ENCODE measurements around the gene BMI1.
A peak's percentile ranks its signal among the peaks of the same experiment; 100 is the strongest.

The BMI1 gene

GRCh38 chr10:22319980-22320558 lies 830 bp upstream of the BMI1 start:
- DNase-seq, result no peak

DNA sequence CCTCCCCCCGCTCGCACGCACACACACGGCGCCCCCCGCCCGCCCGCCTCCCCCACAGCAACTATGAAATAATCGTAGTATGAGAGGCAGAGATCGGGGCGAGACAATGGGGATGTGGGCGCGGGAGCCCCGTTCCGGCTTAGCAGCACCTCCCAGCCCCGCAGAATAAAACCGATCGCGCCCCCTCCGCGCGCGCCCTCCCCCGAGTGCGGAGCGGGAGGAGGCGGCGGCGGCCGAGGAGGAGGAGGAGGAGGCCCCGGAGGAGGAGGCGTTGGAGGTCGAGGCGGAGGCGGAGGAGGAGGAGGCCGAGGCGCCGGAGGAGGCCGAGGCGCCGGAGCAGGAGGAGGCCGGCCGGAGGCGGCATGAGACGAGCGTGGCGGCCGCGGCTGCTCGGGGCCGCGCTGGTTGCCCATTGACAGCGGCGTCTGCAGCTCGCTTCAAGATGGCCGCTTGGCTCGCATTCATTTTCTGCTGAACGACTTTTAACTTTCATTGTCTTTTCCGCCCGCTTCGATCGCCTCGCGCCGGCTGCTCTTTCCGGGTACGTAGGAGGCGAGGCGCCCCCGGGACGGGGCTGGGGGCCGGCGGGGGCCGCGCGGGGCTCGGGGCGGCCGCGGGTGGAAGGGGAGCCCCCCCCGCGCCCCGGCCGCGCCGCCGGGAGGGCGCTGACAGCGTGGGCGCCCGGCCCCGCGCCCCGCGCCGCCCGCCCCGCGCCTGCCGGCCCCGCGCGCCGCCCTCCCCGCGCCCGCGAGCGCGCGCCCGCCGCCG lies 441 bp downstream of the BMI1 start:
- peak; percentile 77 for DNase-seq

DNA sequence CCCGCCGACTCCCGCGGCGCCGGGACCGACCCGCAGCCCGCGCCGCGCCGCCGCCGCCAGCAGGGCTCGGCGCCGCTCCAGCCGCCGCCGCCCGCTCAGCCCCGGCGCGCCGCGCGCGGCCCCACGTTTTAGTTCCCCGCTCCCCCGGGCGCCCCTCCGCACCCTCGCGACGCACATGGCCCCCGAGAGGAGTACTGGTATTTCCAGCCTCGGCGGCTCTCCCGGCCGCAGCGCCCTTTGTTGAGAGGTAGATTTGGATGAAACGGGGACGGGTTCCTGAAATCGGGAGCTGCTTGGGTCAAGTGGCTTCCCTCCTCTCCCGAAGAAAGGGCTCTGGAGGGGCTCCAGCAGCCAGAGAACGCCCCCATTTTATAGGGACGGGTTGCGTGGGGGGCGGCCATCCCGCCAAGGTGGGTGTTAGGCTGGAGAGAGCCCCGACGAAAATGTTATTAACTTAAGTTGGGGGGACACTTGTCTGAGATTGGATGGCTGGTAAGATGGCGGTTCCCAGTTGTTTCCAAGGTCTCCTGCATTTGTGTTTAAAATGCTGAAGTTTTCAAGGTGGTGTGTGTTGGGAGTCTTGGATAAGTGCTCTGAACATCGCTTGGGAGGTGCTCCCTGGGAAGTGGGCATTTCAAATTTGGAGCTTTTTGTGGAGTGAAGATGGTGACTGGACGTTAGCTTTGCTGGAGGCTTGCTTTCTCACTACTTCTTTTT lies 1.2 kb downstream of the BMI1 start:
- DNase-seq, result peak; percentile 54

- DNase-seq, result no peak
Observed at GRCh38 chr10:22322641-22323160, 1.8 kb downstream of the BMI1 start.

GRCh38 chr10:22323538-22324305 lies 2.8 kb downstream of the BMI1 start:
- DNase-seq, result no peak

- no peak for DNase-seq
Observed at GRCh38 chr10:22324413-22324812, 3.5 kb downstream of the BMI1 start.

- no peak for DNase-seq
Observed at GRCh38 chr10:22324893-22325271, 4.0 kb downstream of the BMI1 start.

DNA sequence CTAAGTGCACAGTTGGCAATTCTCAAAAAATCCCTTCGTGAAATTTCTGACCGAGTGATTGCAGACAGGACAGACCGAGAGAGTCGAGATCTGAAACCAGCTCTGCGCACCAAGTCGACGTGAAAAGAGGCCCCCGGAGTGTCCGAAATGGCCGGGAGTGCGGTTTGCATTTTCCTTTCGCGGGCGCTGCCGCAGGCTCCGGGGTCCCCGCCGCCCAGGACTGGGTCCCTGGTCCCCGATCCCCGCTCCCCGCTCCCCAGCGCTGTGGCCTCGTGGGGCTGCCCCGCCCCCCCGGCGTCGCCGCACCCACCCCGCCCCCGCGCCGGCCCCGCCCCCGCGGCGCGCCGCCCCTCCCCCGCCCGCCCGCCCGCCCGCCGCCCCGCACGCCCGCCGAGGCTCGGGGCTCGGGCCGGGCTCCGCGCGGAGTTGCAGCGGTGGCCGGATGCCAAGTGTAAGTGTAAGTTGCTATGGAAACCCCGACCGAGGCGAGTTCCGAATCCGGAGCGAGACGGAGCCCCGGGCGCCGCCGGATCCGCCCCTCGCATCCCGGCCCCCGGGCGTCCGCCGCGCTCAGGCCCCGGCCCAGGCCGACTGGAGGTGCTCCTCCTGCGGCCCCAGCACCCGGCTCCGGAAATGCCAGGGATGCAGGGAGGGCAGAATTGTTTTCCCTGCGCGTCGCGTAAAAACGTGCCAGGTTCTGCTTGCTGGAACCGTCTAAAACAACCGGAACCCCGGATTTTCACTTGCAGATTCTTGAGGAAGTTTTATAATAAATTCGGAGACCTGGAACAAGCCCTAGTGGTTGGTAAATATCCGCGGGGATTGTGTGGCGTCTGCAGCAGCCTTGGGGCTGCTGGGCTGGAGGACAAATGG lies 4.6 kb downstream of the BMI1 start:
- peak; percentile 77 for DNase-seq

- DNase-seq, result no peak
Observed at GRCh38 chr10:22326145-22326702, 5.3 kb downstream of the BMI1 start.

DNA sequence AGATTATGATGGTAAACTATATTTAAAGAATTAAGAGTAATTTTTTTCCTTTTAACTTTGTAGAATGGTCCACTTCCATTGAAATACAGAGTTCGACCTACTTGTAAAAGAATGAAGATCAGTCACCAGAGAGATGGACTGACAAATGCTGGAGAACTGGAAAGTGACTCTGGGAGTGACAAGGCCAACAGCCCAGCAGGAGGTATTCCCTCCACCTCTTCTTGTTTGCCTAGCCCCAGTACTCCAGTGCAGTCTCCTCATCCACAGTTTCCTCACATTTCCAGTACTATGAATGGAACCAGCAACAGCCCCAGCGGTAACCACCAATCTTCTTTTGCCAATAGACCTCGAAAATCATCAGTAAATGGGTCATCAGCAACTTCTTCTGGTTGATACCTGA lies 8.3 kb downstream of the BMI1 start:
- no peak for DNase-seq

- DNase-seq, result no peak
Observed at GRCh38 chr10:22332116-22332692, 11.3 kb downstream of the BMI1 start.

DNA sequence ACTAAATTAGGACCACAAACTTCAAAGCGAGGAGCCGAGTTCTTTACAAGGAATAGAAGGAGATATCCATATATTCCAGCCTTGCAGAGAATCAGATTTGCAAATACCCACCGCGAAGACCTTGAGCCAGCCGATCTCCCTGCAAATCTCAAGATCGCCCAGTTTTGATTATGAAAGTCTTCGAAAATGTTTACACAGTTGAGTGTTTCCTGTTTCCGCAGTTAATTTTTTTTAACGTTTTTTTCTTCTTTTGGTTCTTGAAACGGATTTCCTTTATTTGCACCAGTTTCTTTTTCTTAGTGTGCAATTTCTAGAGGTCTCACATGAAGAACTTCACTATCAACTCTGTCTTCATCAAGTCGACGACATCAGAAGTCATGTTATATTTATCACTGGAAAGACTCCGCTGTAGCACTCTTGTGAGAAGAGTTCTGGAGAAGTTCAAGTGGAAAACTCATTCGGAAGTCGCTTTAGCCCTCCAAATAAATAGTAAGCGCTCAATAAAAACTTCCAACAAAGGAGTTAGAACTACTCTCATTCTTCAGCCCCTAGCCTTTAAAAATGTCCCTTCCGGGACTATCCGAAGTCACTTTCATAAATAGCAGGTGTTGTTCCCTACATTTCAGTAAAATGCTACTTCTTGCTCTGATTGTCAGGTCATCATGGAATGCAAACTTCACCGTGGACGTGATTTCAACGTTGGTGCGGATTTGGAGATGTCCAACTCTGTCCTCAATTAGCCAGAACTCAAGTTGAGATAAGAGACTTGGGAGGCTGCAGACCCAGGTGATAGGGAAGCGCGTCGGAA lies 12.5 kb downstream of the BMI1 start:
- peak; percentile 27 for DNase-seq

GRCh38 chr10:22333975-22334282 lies 13.0 kb downstream of the BMI1 start:
- DNase-seq, result no peak

DNA sequence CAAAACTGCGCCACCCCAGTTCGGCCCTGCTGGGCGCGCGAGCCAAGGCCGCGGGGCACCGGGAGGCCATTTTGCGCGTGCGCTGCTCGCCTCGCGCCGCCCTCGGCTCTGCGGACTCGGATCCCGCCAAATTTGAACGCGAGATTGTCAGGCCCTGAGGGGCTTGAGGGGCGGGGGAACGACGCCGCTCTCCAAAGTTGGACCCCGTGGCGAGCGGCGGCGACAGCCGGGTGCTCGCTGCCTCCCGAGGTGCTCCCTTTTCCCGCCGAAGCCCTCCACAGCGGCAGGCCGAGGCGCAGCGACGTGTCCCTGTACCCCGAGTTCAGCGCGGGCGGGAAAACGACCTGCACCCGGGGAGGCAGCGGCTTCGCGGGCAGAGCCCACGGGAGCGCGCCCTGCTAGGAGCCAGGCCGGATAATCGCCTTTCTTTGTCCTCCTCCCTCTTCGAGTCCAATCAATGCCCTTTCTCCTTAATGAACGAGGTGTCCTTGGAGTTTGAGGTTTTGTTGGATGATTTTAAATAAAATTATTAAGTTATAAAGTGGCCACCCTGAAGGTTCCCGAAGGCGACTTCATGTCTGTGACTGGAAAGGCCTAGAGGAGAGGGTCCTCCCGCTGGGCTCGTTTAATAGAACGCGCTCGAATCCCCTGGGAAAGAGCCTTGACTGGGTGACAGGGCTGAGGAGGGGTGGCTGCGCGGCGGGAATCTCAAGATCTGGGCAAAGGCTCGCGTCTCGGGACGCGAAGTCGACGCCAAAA lies 13.7 kb downstream of the BMI1 start:
- peak; percentile 33 for DNase-seq

DNA sequence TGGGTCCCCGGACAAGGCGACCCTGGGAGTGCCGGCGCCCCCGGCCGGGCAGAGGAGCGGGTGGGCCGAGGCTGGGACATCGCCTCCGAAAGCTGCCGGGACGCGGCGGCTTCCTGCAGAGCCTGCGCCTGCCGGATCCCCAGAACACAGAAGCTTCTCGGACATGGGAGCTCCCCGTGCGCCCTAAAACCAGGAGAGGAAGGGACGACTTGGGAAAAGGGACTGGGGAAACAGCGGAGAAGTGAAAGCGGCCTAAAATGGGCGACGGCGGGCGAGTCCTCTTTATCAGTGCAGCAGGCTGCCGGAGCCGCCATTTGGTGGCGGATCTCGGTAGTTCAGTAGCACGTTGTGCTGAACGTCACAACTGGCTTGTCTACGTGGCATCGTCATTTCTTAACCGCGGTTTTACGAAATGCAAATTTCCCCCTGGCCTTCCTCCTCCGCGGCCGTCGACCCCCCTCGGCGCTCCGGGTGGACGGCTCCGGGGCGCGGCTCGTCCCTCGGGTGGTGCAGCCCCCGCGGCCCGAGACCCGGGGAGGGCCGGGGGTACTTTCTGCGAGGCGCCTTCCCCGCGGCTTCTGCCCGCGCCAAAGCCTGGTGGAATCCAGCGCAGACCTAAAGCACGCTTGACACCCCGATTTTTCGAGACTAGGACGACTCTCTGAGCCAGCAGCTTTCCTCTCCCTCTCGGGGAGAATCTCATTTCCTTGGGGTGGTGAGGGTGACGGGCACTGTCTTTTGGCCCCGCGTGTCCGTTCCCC lies 14.5 kb downstream of the BMI1 start:
- DNase-seq, result peak; percentile 75

DNA sequence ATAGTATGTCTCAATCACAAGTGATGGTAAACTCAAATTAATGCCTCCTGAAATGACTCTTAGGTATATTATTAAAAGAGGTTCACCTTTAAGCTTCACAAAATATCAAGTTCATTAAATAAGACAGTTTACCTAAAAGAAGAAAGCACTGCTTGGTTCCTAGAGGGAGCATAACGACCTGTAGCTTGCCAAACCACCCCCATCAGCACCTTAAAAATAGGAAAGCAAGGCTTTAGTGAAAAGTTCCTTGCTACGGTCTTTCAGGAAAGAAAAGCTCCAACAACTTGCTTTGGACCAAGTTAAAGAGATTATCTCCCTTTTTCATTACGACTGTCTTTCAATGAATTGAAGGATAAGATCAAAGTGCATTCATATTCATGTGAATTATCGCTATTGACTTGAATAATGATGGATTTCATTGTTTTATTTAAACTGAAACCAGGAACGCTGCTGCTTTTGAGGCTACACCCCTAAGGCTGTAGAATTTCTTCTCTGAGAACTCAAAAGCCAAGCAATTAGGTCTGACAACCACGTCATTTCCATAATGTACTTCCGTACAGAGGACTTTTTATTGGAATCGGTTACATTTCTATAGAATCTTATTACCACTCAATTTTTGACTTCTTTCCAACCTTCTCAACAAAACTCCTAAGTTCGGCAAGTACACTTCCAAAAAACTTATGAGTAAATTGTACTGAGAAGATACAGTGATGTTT lies 17.4 kb downstream of the BMI1 start:
- DNase-seq, result no peak

GRCh38 chr10:22338931-22339330 lies 18.0 kb downstream of the BMI1 start:
- DNase-seq, result no peak

- DNase-seq, result no peak
Observed at GRCh38 chr10:22339761-22340328, 18.9 kb downstream of the BMI1 start.
